HepG2 (cell line): ENCODE measurements around the gene NCS1. TPM values are rescaled to one million over a fixed set of nuclear protein-coding genes. Genes with fewer than 3 reads are reported as not detected.

ENCODE experiments used
- ATAC-seq: fragments of 200-7000 bp; cut with Tn5 transposase; 3 replicates; pipeline ENCODE4 v1.9.1; 2020; ENCODE audit warnings: mild to moderate bottlenecking, moderate library complexity
- BruUV-seq: library from RNA; stranded (reverse); fragments of 400-500 nt; replicated peaks from 2 replicates; lab custom pipeline; 2021; lab: Mats Ljungman, UMichigan
- CTCF ChIA-PET: fragments of 300-600 bp; formaldehyde crosslinking; extraction: SDS; loops from one replicate; lab custom pipeline; 2021; ENCODE audit warnings: low total read pairs, inconsistent platforms, low intra/inter-chr PET ratio; lab: Yijun Ruan, JAX
- POLR2A ChIA-PET: fragments of 350-600 bp; sonication (Branson Sonifier 250); formaldehyde crosslinking; loops from one replicate; lab custom pipeline; 2020; ENCODE audit warnings: antibody characterized with exemption, inconsistent platforms; lab: Yijun Ruan, JAX
- DNase-seq: peaks from one replicate; pipeline ENCODE4 v3.0.0-alpha.2; 2015; ENCODE audit warnings: low spot score
- FAIRE-seq: peaks from 3 replicates; lab custom pipeline; 2011; peaks lifted over from hg19 to GRCh38; lab: Jason Lieb, UNC
- H2AFZ ChIP-seq: one replicate; pipeline ENCODE4 v1.6.1; 2011; ENCODE audit warnings: low read length, inconsistent platforms
- H3K27ac ChIP-seq: fragments of 300-600 bp; 3 replicates; pipeline ENCODE4 v1.8.0; 2011; ENCODE audit warnings: mixed run types, mild to moderate bottlenecking, mixed read lengths, low read length, inconsistent platforms; ENCODE audit not compliant: insufficient read depth; ENCODE audit errors: extremely low read length
- H3K27me3 ChIP-seq, 2 experiments: fragments of 200-600 bp in 1 of 2; 2 replicates in 1 of 2; 3 replicates in 1 of 2; pipeline versions ENCODE4 v1.6.0 to v1.8.0; 2011; ENCODE audit warnings: low read length in 2 of 2, mild to moderate bottlenecking in 2 of 2, moderate library complexity in 2 of 2, inconsistent platforms in 1 of 2; ENCODE audit not compliant: insufficient read depth in 2 of 2, control insufficient read depth in 1 of 2
- H3K36me3 ChIP-seq, 2 experiments: fragments of 200-600 bp in 1 of 2; replicated peaks in 1 of 2; 2 replicates in 1 of 2; 3 replicates in 1 of 2; pipeline versions ENCODE4 v1.5.1 to v1.8.0; 2011; ENCODE audit warnings: low read length in 2 of 2, inconsistent platforms in 1 of 2; ENCODE audit not compliant: insufficient read depth in 2 of 2, control insufficient read depth in 1 of 2
- H3K4me1 ChIP-seq: 2 replicates; pipeline ENCODE4 v1.5.1; 2012; ENCODE audit warnings: low read length, inconsistent platforms; ENCODE audit not compliant: insufficient read depth
- H3K4me2 ChIP-seq: 2 replicates; pipeline ENCODE4 v1.6.0; 2011; ENCODE audit warnings: low read depth, low read length, inconsistent platforms
- H3K4me3 ChIP-seq, 3 experiments: fragments of 200-600 bp in 1 of 3; sonication (generic), shearing (Covaris generic) in 1 of 3; replicated peaks in 1 of 3; 2 replicates each; pipeline ENCODE4 v1.5.1; 2011 to 2016; ENCODE audit warnings: low read length in 3 of 3, inconsistent platforms in 2 of 3, low read depth in 2 of 3, mild to moderate bottlenecking in 2 of 3, control low read depth in 1 of 3, mixed read lengths in 1 of 3; ENCODE audit not compliant: insufficient read depth in 1 of 3
- H3K79me2 ChIP-seq: one replicate; pipeline ENCODE4 v1.6.1; 2011; ENCODE audit warnings: low read length, inconsistent platforms; ENCODE audit not compliant: insufficient read depth
- H3K9ac ChIP-seq: 2 replicates; pipeline ENCODE4 v1.6.0; 2011; ENCODE audit warnings: mild to moderate bottlenecking, low read depth, low read length, inconsistent platforms; ENCODE audit not compliant: insufficient read depth
- H3K9me3 ChIP-seq: 2 replicates; pipeline ENCODE4 v1.5.1; 2012; ENCODE audit warnings: mild to moderate bottlenecking, low read length
- H4K20me1 ChIP-seq: 2 replicates; pipeline ENCODE4 v1.6.0; 2011; ENCODE audit warnings: inconsistent platforms, mild to moderate bottlenecking, low read length, moderate library complexity; ENCODE audit not compliant: insufficient read depth
- HHEX ChIP-seq: IDR thresholded peaks from 2 replicates; pipeline ENCODE4 v1.6.1; 2016; ENCODE audit warnings: control low read depth
- TFDP1 ChIP-seq: IDR thresholded peaks from 2 replicates; pipeline ENCODE4 v1.6.1; 2016; ENCODE audit warnings: missing compliant biosample characterization, missing genetic modification reagents, borderline replicate concordance
- ZBTB44 ChIP-seq: sonication (generic); formaldehyde crosslinking; IDR thresholded peaks from 2 replicates; pipeline ENCODE4 v1.4.0; 2020; ENCODE audit warnings: missing genetic modification reagents
- ZFY ChIP-seq: sonication (generic); formaldehyde crosslinking; IDR thresholded peaks from 2 replicates; pipeline ENCODE4 v1.4.0; 2020; ENCODE audit warnings: missing genetic modification reagents
- ZHX2 ChIP-seq, 2 experiments: sonication (generic) in 1 of 2; formaldehyde crosslinking in 1 of 2; IDR thresholded peaks; 2 replicates each; pipeline versions ENCODE4 v1.6.1 to v1.9.0; 2014 to 2022; ENCODE audit warnings: antibody characterized with exemption in 1 of 2, borderline replicate concordance in 1 of 2, inconsistent platforms in 1 of 2, low read depth in 1 of 2, missing genetic modification reagents in 1 of 2
- ZUFSP ChIP-seq: sonication (generic); formaldehyde crosslinking; IDR thresholded peaks from 2 replicates; pipeline ENCODE4 v1.9.0; 2021; ENCODE audit warnings: missing genetic modification reagents, mild to moderate bottlenecking, borderline replicate concordance
- WGBS: methylation state at CpG from one replicate; pipeline ENCODE4 v1.1.6; 2017; ENCODE audit warnings: low lambda C conversion rate; 5-methylcytosine and 5-hydroxymethylcytosine counted together
- in situ Hi-C: cut with HindIII; loops from 2 replicates; pipeline ENCODE4 v1.10.0; 2017; ENCODE audit warnings: low pct_unique_long_range_greater_than_20kb; ENCODE audit not compliant: extremely low pct_ligation_motif_present
- intact Hi-C: fragments of 100-400 bp; cut with micrococcal nuclease; formaldehyde crosslinking; loops from one replicate; pipeline ENCODE4 v1.10.0; 2022; ENCODE audit not compliant: unreplicated experiment
- polyA plus RNA-seq, 8 experiments: library from polyadenylated mRNA; depleted of rRNA in 3 of 8; stranded (reverse) in 7 of 8; unstranded in 1 of 8; fragments of >200 nt; fragmentation: Illumina TruSeq in 4 of 8; extraction: Trizol in 4 of 8; gene quantifications; 2 replicates each; pipeline versions ENCODE4 v1.2.1 to v1.2.3, GENCODE V29; 2011 to 2016; ENCODE audit warnings: low read depth in 4 of 8, missing spikeins in 1 of 8, mixed read lengths in 1 of 8; ENCODE audit not compliant: insufficient read depth in 1 of 8
- total RNA-seq, 5 experiments: library from RNA; depleted of rRNA; stranded (reverse); fragments of >200 nt; fragmentation: Illumina TruSeq; extraction: Trizol; gene quantifications; 2 replicates each; pipeline ENCODE4 v1.2.3, GENCODE V29; 2016; ENCODE audit warnings: low read depth in 1 of 5

The NCS1 gene
- total and polyA plus RNA-seq, 2 of the 13 experiments (the other 11 are each of a cell fraction or from before 2014, with no cell fraction given): 4.7 to 6.1 TPM

GRCh38 chr9:130259044-130259443, 86.8 kb downstream of the NCS1 start:
- intact Hi-C loops: no loop called here
- TF ChIP-seq ZFY (CRISPR knock-in tag) (no peak), TFDP1 (CRISPR knock-in tag) (no peak), ZHX2 (IDR thresholded peaks at IDR 0.05; ENCODE audit: low read depth) (no peak), ZHX2 (CRISPR knock-in tag; IDR thresholded peaks at IDR 0.05; ENCODE audit: borderline replicate concordance) (no peak), ZBTB44 (CRISPR knock-in tag) (no peak), ZUFSP (CRISPR knock-in tag) (no peak), HHEX (no peak)

More at GRCh38 chr9:130259044-130259443, 86.8 kb downstream of the NCS1 start:
- POLR2A ChIA-PET: no interaction called here
- no peaks in the 10 kb centered on the region for H3K36me3 ChIP-seq
- H3K4me1 ChIP-seq: peaks cover 30% of the 10 kb centered on the region
- H3K4me2 ChIP-seq: no peak overlapping the region
- no peaks in the 10 kb centered on the region for H3K79me2 ChIP-seq
- no peaks in the 10 kb centered on the region for H4K20me1 ChIP-seq
- WGBS: 5% methylated on average over 4 of the region's 4 CpGs
- FAIRE-seq: no peak
- peak; percentile 33 for DNase-seq
- H3K27me3 ChIP-seq: peaks cover under 1 to 22% of the 10 kb centered on the region in 2 experiments; a peak in 3 of 5 replicates
- CTCF ChIA-PET: no interaction called here
- H3K4me3 ChIP-seq: no peak overlapping the region
- no peak overlapping the region for H2AFZ ChIP-seq
- no TSS peak for BruUV-seq
- no peak for ATAC-seq
- no peak overlapping the region for H3K9ac ChIP-seq
- H3K9me3 ChIP-seq: no peaks in the 10 kb centered on the region
- H3K27ac ChIP-seq: no peak overlapping the region
- in situ Hi-C loops: no loop called here
